Measurements from ENCODE around the gene CD209.

Gene CD209

GRCh38 chr19:7692417-7693088 lies 54.8 kb downstream of the CD209 start:
- CTCF ChIA-PET: interaction anchor here (2.1 kb wide), 1 partner anchor 11 kb away, joined by 9 read pairs; the partner anchor contains the start of gene TRAPPC5
- no peak for DNase-seq (ENCODE audit: extremely low spot score)
- POLR2A ChIA-PET: no interaction called here
- no peak for TF ChIP-seq CTCF (IDR thresholded peaks at IDR 0.05; ENCODE audit: control extremely low read depth, extremely low read depth, low read depth, missing control alignments)

GRCh38 chr19:7691497-7691896 lies 55.8 kb downstream of the CD209 start:
- ChIA-PET POLR2A (no interaction called here), CTCF (interaction anchor here (1.0 to 3.6 kb wide), 2 partner anchors 11 to 109 kb away, joined by 3 to 25 read pairs; partner anchors contain the start of gene TRAPPC5)
- no peak for DNase-seq (ENCODE audit: extremely low spot score)

GRCh38 chr19:7690779-7691258 lies 56.5 kb downstream of the CD209 start:
- POLR2A ChIA-PET: interaction anchor here (0.6 kb wide), 1 partner anchor 40 kb away, joined by 3 read pairs; no protein-coding TSS in a partner anchor
- TF ChIP-seq CTCF (IDR thresholded peaks at IDR 0.05; ENCODE audit: control extremely low read depth, extremely low read depth, low read depth, missing control alignments): no peak
- CTCF ChIA-PET: interaction anchor here (1.0 to 3.6 kb wide), 3 partner anchors 10 to 109 kb away, joined by 3 to 25 read pairs (median 3); partner anchors contain the start of gene TRAPPC5
- DNase-seq (ENCODE audit: extremely low spot score): no peak

More at GRCh38 chr19:7691497-7691896, 55.8 kb downstream of the CD209 start:
- no peak for TF ChIP-seq CTCF (IDR thresholded peaks at IDR 0.05; ENCODE audit: control extremely low read depth, extremely low read depth, low read depth, missing control alignments)
